Fibroblast of mammary gland (primary cell): ENCODE results near the gene LHFPL2.

Experiments
- DNase-seq: peaks from one replicate; pipeline ENCODE4 v3.0.0-alpha.2; 2010; ENCODE audit warnings: low read depth
- H3K4me3 ChIP-seq: 2 replicates; pipeline ENCODE4 v1.5.1; 2011; ENCODE audit warnings: low read depth, mild to moderate bottlenecking, low read length, moderate library complexity; ENCODE audit not compliant: control insufficient read depth
- CTCF ChIP-seq: conservative IDR thresholded peaks from 2 replicates; pipeline ENCODE4 v1.5.1; 2011; ENCODE audit warnings: low read depth, low read length, inconsistent platforms; ENCODE audit not compliant: control insufficient read depth, insufficient read depth

The LHFPL2 gene

DNA sequence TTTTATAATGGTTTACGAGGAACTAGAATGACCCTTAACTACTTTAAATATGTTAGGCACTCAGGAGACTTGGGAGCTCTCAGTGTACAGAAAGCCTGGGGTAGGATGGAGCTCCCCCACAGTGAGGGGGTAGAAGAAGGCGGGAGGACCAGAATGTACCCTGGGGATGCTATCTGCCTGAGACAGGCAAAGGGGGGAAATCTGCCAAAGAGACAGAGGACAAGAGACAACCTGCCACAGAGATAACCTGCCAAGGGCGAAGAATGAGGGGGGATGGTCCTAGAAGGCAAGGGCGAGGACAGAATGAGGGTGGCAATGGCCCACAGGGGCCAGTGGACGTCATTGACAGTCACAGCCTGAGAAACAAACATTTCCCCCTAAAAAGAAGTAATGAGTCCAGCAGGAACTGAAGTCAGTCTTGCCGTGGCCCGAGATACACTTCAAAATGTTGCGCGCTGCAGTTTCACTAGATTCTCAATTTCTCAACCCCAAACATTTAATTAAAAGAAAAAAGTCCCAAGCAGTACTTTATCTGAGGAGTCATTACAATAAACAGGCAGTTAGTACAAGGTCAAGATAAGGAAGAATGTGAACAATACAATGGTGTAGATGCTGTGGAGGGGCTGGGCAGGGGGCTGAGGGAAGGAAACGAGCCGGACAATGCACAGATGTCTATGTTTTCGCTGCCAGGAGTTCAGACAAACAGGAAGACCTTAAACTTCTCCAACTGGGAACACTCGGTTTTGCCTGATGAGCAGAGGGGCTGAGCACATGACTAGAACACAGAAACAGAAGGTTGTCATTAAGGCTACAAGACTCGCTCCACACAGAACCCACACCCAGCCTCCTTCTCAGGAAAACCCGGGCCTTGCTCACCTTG, 125.0 kb downstream of the LHFPL2 start:
- no peak overlapping the region for H3K4me3 ChIP-seq
- TF ChIP-seq CTCF = no peak
- DNase-seq = peak; percentile 34

DNA sequence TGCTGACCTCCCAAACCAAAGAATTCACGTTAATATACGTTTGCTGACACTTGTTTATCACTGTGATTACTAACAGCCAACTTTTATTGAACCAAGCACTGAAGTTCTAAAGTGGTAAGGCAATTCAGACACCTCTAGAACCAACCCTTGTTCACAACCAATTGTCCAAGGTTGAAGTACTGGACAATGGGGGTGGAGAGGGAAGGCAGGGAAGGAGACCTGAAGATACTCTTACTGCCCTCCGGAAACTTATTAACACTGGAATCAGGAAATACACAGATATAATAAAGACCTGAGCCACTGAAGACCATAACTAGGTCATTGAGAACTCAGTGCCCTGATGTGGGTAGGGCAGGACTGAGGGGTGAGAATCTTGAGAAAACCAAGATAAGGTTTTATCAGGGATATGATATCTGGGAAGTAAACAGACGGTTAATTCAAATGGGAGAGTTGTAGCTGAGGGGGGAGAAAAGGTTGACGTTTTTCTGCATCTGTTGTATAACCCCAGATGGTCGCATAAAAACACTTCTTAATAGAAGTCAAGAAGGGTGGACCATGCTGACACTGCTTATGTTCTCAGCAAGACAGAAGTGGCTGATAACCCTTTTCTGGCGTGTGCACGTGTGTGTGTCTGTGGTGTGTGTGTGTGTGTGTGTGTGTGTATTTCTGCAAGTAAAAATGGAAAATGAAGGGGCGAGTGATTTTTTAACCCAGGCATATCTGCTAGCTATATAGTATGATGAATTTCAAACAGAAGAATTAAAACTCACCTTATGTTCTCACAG, 125.9 kb downstream of the LHFPL2 start:
- DNase-seq = no peak

GRCh38 chr5:78521455-78521854, 127.1 kb downstream of the LHFPL2 start:
- H3K4me3 ChIP-seq = no peak overlapping the region
- no peak for DNase-seq
- no peak for TF ChIP-seq CTCF

More for the DNA sequence above, 125.9 kb downstream of the LHFPL2 start:
- no peak overlapping the region for H3K4me3 ChIP-seq
- TF ChIP-seq CTCF = no peak

GRCh38 chr5:78519198-78519941, 129.2 kb downstream of the LHFPL2 start:
- TF ChIP-seq CTCF = no peak
- DNase-seq = no peak
- no peak overlapping the region for H3K4me3 ChIP-seq

DNA sequence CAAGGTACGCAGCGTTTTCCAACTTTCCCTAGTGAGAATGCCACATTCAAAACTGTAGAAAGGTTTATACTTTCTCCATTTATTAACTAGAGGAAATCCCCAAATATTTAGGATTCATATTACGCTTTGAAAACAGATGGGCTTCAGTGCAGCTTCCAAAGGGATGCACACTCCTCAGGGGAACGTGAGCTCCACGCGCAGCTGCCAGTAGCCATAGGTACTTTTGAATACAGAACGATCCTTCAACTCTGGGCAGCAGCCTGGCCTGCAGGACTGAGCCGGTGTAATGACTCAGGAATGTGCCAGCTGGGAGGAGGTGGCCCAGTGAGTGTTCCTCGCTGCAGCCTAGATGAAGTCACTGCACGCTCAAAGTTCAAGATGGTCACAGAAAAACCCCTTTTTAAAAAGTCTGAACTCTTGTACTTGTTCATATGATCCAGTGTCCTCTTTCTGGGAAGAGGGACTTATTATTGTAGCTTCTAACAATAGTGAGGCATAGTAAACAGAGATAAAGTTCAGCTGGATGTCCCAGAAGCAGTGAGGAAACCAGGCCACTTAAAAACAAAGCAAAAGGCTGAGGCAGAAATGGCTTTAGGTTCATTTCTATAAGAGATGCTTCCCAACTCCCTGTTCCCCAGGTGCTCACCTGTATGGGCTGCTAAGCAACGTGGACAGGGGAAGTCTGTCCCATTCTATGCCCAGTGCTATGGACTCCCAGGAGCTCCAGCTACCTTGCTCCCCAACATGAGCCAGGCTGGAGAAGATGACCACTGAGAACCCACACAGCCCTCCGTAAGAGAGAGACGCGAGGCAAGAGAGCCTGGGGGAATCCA, 130.0 kb downstream of the LHFPL2 start:
- H3K4me3 ChIP-seq = no peak overlapping the region
- DNase-seq = peak; percentile 84

More for the DNA sequence above, 130.0 kb downstream of the LHFPL2 start:
- TF ChIP-seq CTCF = no peak
